Measurements from ENCODE around the gene AUTS2.

DNA sequence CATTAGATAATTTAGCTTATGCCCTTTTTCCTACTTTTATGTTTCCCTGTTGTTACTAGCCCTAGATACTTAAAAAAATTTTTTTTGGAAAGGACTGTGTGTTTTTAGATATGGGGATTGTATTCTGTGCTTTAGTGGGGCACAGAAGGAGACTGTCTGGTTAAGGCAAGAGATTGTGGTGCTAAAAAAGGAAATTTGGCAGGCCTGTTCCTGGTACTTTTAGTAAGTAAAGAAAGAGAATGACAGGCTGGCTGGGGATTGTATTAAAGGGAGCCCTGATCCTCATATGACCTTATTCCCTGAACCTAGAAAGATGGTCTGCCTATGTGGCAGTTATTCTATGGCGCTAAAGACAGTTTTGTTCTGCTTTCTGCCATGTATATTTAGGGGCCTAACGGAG lies 74.8 kb downstream of the AUTS2 start:
- TF ChIP-seq, protein P1, sequence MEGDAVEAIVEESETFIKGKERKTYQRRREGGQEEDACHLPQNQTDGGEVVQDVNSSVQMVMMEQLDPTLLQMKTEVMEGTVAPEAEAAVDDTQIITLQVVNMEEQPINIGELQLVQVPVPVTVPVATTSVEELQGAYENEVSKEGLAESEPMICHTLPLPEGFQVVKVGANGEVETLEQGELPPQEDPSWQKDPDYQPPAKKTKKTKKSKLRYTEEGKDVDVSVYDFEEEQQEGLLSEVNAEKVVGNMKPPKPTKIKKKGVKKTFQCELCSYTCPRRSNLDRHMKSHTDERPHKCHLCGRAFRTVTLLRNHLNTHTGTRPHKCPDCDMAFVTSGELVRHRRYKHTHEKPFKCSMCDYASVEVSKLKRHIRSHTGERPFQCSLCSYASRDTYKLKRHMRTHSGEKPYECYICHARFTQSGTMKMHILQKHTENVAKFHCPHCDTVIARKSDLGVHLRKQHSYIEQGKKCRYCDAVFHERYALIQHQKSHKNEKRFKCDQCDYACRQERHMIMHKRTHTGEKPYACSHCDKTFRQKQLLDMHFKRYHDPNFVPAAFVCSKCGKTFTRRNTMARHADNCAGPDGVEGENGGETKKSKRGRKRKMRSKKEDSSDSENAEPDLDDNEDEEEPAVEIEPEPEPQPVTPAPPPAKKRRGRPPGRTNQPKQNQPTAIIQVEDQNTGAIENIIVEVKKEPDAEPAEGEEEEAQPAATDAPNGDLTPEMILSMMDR (IDR thresholded peaks at IDR 0.05; ENCODE audit: insufficient read depth, low read length, poor library complexity, severe bottlenecking) = no peak
- TF ChIP-seq EZH2phosphoT487 (conservative IDR thresholded peaks at IDR 0.05; ENCODE audit: low read length) = no peak

All from SU-DHL-6 (cell line).